ENCODE results near the gene FANCC. TPM values are rescaled to one million over a fixed set of nuclear protein-coding genes. Genes with fewer than 3 reads are reported as not detected.

The FANCC gene
- total RNA-seq, 1 experiment from 2014 or later: 19.4 TPM

GRCh38 chr9:95053611-95054570 is 263.6 kb downstream of the FANCC start:
- CTCF ChIA-PET: no interaction called here
- RAD21 ChIA-PET (ENCODE audit: low non-redundant PET in 1 of 2, low total read pairs in 2 of 2, uncharacterized antibody in 2 of 2, unreplicated experiment in 2 of 2): no interaction called here
- Histone ChIP-seq H3K27ac (ENCODE audit: low read depth, low read length) (no peak overlapping the region), H3K4me1 (ENCODE audit: control insufficient read depth in 1 of 2, insufficient read depth in 2 of 2, low read length in 2 of 2) (peaks cover 6 to 9% of the 10 kb centered on the region in 2 experiments; a peak in 3 of 4 replicates), H3K9me3 (ENCODE audit: control insufficient read depth in 1 of 2, insufficient read depth in 1 of 2, low read depth in 1 of 2, low read length in 2 of 2) (no peaks in the 10 kb centered on the region), H3K27me3 (ENCODE audit: insufficient read depth, low read length) (no peaks in the 10 kb centered on the region), H2AFZ (ENCODE audit: low read depth, low read length, poor library complexity, severe bottlenecking) (no peak overlapping the region), H3K9ac (ENCODE audit: low read length) (no peak overlapping the region), H3K4me2 (ENCODE audit: low read length) (no peak overlapping the region), H3K36me3 (ENCODE audit: control insufficient read depth in 1 of 2, insufficient read depth in 2 of 2, low read length in 2 of 2) (no peaks in the 10 kb centered on the region), H3K9me2 (ENCODE audit: insufficient read depth) (no peaks in the 10 kb centered on the region), H3K79me2 (ENCODE audit: insufficient read depth, low read length) (no peaks in the 10 kb centered on the region), H3K4me3 (replicated peaks in 1 of 2; ENCODE audit: low read depth in 1 of 2, low read length in 2 of 2) (no peak overlapping the region), H4K20me1 (ENCODE audit: insufficient read depth) (no peaks in the 10 kb centered on the region)
- no TSS peak for BruUV-seq (replicated peaks)
- no peak for TF ChIP-seq TCF7L2 (IDR thresholded peaks at IDR 0.05; ENCODE audit: borderline replicate concordance, extremely low read depth, insufficient read depth, insufficient read length)
- no peak for TF ChIP-seq MAX (IDR thresholded peaks at IDR 0.05)
- no peak for TF ChIP-seq SRF (IDR thresholded peaks at IDR 0.05; ENCODE audit: low read depth)
- TF ChIP-seq ELF1 (IDR thresholded peaks at IDR 0.05; ENCODE audit: borderline replicate concordance, low read depth): no peak
- no peak for TF ChIP-seq CBX3 (IDR thresholded peaks at IDR 0.05; ENCODE audit: low read depth)
- TF ChIP-seq ATF3 (IDR thresholded peaks at IDR 0.05): no peak
- no peak for TF ChIP-seq EZH2phosphoT487 (IDR thresholded peaks at IDR 0.05; ENCODE audit: borderline replicate concordance)
- TF ChIP-seq FOSL1 (IDR thresholded peaks at IDR 0.05; ENCODE audit: low read depth): no peak
- no peak for TF ChIP-seq ZBTB33 (IDR thresholded peaks at IDR 0.05; ENCODE audit: extremely low read depth, insufficient replicate concordance, low read length)
- TF ChIP-seq REST (IDR thresholded peaks at IDR 0.05; ENCODE audit: low read depth): no peak
- TF ChIP-seq RAD21 (IDR thresholded peaks at IDR 0.05; ENCODE audit: low read depth): no peak
- TF ChIP-seq YY1 (IDR thresholded peaks at IDR 0.05; ENCODE audit: extremely low read depth, insufficient replicate concordance, low read depth, low read length): no peak
- no peak for TF ChIP-seq SP1 (IDR thresholded peaks at IDR 0.05; ENCODE audit: low read depth)
- TF ChIP-seq ZNF274 (IDR thresholded peaks at IDR 0.05; ENCODE audit: low read depth, low read length): no peak
- TF ChIP-seq ZFX (IDR thresholded peaks at IDR 0.05): no peak
- no peak for TF ChIP-seq CTCF (IDR thresholded peaks at IDR 0.05 in 2 of 3, conservative IDR thresholded peaks at IDR 0.05 in 1 of 3; ENCODE audit: borderline replicate concordance in 1 of 3, insufficient read depth in 1 of 3, low read depth in 2 of 3, low read length in 2 of 3)
- DNase-seq (ENCODE audit: low read depth, low spot score) (no peak), ATAC-seq (no peak)
- POLR2A ChIA-PET: no interaction called here
- intact Hi-C loops (cut with micrococcal nuclease): no loop called here
